ENCODE data around the gene HPS5.

GRCh38 chr11:18371279-18371678 lies 49.3 kb upstream of the HPS5 start:
- no peak for TF ChIP-seq CTCF (conservative IDR thresholded peaks at IDR 0.05; ENCODE audit: low read depth, low read length)
- TF ChIP-seq POLR2A (IDR thresholded peaks at IDR 0.05; ENCODE audit: low read depth, low read length) = no peak
- no peak for TF ChIP-seq RAD21 (IDR thresholded peaks at IDR 0.05; ENCODE audit: low read length)
- TF ChIP-seq CHD1 (IDR thresholded peaks at IDR 0.05; ENCODE audit: low read depth, low read length) = no peak
- TF ChIP-seq SMC3 (IDR thresholded peaks at IDR 0.05; ENCODE audit: low read depth, low read length) = no peak
- TF ChIP-seq USF2 (IDR thresholded peaks at IDR 0.05; ENCODE audit: low read depth, low read length) = no peak
- no peak for TF ChIP-seq MAFK (IDR thresholded peaks at IDR 0.05; ENCODE audit: low read depth, low read length)
- no peak for TF ChIP-seq FOS (IDR thresholded peaks at IDR 0.05; ENCODE audit: low read depth, low read length)
- no peak for TF ChIP-seq RFX5 (IDR thresholded peaks at IDR 0.05; ENCODE audit: low read depth, low read length)
- TF ChIP-seq BHLHE40 (IDR thresholded peaks at IDR 0.05; ENCODE audit: low read depth, low read length) = no peak
- TF ChIP-seq ELK1 (IDR thresholded peaks at IDR 0.05; ENCODE audit: borderline replicate concordance, low read depth, low read length) = no peak
- no peak for TF ChIP-seq CEBPB (IDR thresholded peaks at IDR 0.05; ENCODE audit: low read depth, low read length)
- TF ChIP-seq MAZ (IDR thresholded peaks at IDR 0.05; ENCODE audit: borderline replicate concordance, low read depth, low read length) = no peak
- no peak for TF ChIP-seq MXI1 (IDR thresholded peaks at IDR 0.05; ENCODE audit: borderline replicate concordance, low read depth, low read length)
